ENCODE data around the gene PCDHB3.
"Not testable (repeated sequence)": the region's sequence is repeated elsewhere in the genome, so short reads cannot be mapped to it uniquely, and the experiment has no call there.

The PCDHB3 gene

GRCh38 chr5:141137346-141137745 lies 37.1 kb downstream of the PCDHB3 start:
- DNase-seq: not testable (repeated sequence)

GRCh38 chr5:141149812-141150211 lies 49.5 kb downstream of the PCDHB3 start, which contains the start of gene PCDHB6:
Gene PCDHB6, plus strand, starts transcription at chr5:141150057. Its CDS starts 201 bp downstream, at chr5:141150258.
- no peak for DNase-seq

GRCh38 chr5:141150224-141150992 lies 50.1 kb downstream of the PCDHB3 start:
- DNase-seq: no peak

GRCh38 chr5:141150993-141151325 lies 50.7 kb downstream of the PCDHB3 start:
- DNase-seq: no peak

- DNase-seq: not testable (repeated sequence)
Measured at GRCh38 chr5:141151632-141152031, 51.4 kb downstream of the PCDHB3 start.

GRCh38 chr5:141152096-141152495 lies 51.8 kb downstream of the PCDHB3 start:
- DNase-seq: not testable (repeated sequence)

Data from CD4-positive, alpha-beta T cell treated with Interleukin-15 for 1 hour (primary cell).